GM10248 (cell line): Measurements from ENCODE around the gene TARS2.

ENCODE experiments used
- CTCF ChIA-PET: fragments of 300-600 bp; sonication (Branson Sonifier 250); formaldehyde crosslinking; extraction: SDS; loops from one replicate; lab custom pipeline; 2021; ENCODE audit warnings: antibody characterized with exemption; lab: Yijun Ruan, JAX
- POLR2A ChIA-PET: fragments of 350-650 bp; sonication (Branson Sonifier 250); formaldehyde crosslinking; extraction: SDS; loops from one replicate; lab custom pipeline; 2020; ENCODE audit warnings: antibody characterized with exemption; lab: Yijun Ruan, JAX
- DNase-seq: peaks from one replicate; pipeline ENCODE4 v3.0.0; 2012; ENCODE audit errors: extremely low spot score
- TF ChIP-seq, protein P1 (sequence below): IDR thresholded peaks from 2 replicates; pipeline ENCODE4 v1.5.1; 2012; ENCODE audit warnings: mild to moderate bottlenecking, low read depth; ENCODE audit errors: extremely low read depth, missing control alignments, control extremely low read depth

TARS2 gene

DNA sequence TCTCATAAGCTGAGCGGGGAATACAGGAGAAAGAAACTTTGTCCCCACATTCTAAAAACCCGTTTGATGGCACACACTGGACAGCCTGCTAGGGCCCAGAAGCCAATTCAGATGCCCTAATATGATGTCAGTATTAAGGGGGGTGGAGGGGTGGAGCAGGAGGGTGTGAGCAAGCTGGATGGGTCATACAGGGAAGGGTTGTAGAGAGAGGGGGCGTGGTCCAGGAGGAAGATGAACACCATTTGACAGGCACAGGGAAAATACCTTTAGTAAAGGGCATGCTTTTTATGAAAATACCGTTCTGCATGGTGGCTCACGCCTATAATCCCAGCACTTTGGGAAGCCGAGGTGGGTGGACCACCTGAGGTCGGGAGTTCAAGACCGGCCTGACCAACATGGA is 6.0 kb downstream of the TARS2 start:
- no peak for DNase-seq
- POLR2A ChIA-PET: no interaction called here
- TF ChIP-seq, protein P1, sequence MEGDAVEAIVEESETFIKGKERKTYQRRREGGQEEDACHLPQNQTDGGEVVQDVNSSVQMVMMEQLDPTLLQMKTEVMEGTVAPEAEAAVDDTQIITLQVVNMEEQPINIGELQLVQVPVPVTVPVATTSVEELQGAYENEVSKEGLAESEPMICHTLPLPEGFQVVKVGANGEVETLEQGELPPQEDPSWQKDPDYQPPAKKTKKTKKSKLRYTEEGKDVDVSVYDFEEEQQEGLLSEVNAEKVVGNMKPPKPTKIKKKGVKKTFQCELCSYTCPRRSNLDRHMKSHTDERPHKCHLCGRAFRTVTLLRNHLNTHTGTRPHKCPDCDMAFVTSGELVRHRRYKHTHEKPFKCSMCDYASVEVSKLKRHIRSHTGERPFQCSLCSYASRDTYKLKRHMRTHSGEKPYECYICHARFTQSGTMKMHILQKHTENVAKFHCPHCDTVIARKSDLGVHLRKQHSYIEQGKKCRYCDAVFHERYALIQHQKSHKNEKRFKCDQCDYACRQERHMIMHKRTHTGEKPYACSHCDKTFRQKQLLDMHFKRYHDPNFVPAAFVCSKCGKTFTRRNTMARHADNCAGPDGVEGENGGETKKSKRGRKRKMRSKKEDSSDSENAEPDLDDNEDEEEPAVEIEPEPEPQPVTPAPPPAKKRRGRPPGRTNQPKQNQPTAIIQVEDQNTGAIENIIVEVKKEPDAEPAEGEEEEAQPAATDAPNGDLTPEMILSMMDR: no peak
- CTCF ChIA-PET: interaction anchor here (1.5 to 1.7 kb wide), 3 partner anchors 19 to 67 kb away, joined by 3 to 5 read pairs (median 4); no protein-coding TSS in a partner anchor

DNA sequence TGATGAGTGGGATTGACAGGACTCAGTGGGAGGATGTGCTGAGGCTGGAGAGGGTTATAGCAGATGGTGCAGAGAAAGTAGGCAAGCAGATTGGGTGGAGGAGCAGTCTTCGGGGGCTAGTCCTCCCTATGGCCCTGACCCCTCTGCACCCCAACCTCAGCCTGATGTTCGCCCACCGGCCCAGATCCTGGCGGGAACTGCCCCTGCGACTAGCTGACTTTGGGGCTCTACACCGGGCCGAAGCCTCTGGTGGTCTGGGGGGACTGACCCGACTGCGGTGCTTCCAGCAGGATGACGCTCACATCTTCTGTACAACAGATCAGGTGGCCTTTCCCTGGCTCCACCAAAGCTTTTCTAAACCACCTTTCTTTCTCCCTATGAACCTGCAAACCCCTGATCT is 11.1 kb downstream of the TARS2 start:
- no peak for DNase-seq
- CTCF ChIA-PET: interaction anchor here (1.2 to 2.0 kb wide), 5 partner anchors 8 to 242 kb away, joined by 3 to 5 read pairs (median 5); no protein-coding TSS in a partner anchor
- POLR2A ChIA-PET: no interaction called here
- TF ChIP-seq, protein P1: no peak

DNA sequence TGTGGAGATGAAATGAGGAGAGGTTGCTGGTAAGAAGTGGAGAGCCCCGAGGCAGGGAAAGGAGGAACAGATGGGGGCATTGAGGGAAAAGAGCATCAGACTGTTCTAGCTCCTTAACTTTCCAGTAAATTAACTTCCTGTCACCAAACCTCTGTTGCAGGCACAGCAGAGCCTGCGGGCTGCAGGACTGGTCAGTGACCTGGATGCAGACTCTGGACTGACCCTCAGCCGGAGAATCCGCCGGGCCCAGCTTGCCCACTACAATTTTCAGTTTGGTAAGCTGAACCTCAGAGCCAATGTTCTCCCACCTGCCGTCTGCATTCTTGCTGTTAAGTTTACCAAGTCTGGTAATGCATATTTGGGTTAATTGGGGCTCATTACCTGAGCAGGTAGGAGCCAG is 18.2 kb downstream of the TARS2 start:
- POLR2A ChIA-PET: interaction anchor here (0.8 kb wide), 1 partner anchor 74 kb away, joined by 3 read pairs; no protein-coding TSS in a partner anchor
- TF ChIP-seq, protein P1: no peak
- CTCF ChIA-PET: interaction anchor here (1.1 kb wide), 1 partner anchor 14 kb away, joined by 3 read pairs; no protein-coding TSS in a partner anchor
- DNase-seq: no peak

DNA sequence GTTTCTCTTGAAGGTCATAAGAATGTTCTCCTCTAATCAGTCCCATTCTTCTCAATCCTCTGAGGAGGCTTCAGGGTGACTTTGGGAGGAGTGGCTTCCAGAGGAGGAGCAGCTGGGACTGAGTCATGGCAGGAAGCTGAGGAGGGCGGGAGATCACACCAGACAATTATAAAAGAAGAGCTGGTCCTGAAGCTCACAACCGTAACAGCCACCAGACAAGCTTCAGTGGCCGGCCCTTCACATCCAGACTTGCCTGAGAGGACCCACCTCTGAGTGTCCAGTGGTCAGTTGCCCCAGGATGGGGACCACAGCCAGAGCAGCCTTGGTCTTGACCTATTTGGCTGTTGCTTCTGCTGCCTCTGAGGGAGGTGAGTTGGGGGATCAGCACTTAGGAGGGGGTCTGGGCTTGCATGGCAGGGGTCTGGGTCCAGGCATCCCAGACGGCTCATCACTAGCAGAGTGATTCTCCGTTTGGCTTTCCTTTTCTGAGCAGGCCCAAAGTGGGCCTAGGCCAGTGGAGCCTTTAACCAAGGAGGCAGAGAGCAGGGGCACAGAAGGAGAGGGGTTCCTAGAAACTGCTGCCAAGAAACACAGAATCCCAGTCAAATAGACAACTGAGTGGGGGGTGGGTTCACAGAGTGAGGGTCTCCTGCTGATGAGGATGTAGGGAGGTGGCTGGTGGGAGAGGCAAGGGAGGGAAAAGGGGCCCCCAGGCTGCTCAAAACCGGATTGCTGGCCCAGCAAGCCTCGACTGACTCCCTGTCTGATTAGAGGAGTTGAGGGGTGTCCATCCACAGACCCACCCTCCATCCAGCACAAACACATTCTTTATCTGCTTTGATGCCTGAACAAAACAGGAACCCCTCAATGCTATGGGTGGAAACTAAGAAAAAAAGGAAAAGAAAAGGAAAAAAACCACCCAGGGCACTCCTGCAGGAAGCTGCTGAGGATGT is 21.0 kb downstream of the TARS2 start, which contains the start of gene ECM1:
ECM1 (plus strand) TSS at position 198 of the 953 bp plus-strand sequence; CDS start at position 299, 101 bp downstream.
- POLR2A ChIA-PET: interaction anchor here (0.6 kb wide), 1 partner anchor 410 kb away, joined by 3 read pairs; no protein-coding TSS in a partner anchor
- TF ChIP-seq, protein P1: no peak
- no peak for DNase-seq
- CTCF ChIA-PET: interaction anchor here (1.0 to 1.4 kb wide), 4 partner anchors 8 to 52 kb away, joined by 3 to 5 read pairs (median 3); no protein-coding TSS in a partner anchor

DNA sequence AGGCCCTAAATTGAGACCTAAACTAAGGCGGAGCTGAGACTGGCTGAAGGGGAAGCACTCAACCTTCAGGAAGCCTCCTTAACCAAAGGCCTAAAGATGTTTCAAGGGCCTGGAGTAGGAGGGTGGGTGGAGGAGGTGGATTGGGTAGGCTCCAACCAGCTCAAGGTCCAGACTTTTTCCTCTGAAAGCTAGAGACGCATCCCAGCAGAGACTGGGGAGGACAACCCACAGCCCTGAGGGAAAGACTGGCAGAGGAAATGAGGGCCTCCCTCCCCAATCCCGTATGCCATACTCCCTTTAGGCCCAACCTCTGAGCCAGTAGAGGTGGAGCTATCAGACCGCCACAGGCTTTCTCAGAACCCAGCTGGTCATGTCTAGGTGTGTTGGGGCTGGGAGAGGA is 21.8 kb downstream of the TARS2 start:
- DNase-seq: no peak
- ChIA-PET POLR2A (no interaction called here), CTCF (interaction anchor here (1.0 to 1.2 kb wide), 2 partner anchors 12 to 51 kb away, joined by 3 to 5 read pairs; no protein-coding TSS in a partner anchor)
- TF ChIP-seq, protein P1: no peak

DNA sequence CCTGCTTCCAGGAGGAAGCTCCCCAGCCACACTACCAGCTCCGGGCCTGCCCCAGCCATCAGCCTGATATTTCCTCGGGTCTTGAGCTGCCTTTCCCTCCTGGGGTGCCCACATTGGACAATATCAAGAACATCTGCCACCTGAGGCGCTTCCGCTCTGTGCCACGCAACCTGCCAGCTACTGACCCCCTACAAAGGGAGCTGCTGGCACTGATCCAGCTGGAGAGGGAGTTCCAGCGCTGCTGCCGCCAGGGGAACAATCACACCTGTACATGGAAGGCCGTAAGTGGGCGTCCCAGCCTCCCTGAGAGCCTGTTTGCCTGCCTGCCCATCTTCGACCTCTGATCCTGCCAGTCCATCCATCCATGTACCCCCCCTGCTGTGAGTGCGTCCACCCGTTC is 24.3 kb downstream of the TARS2 start:
- TF ChIP-seq, protein P1: no peak
- ChIA-PET POLR2A (no interaction called here), CTCF (interaction anchor here (1.3 to 2.4 kb wide), 2 partner anchors 19 to 21 kb away, joined by 4 to 13 read pairs; no protein-coding TSS in a partner anchor)
- no peak for DNase-seq
